Endothelial cell of umbilical vein (primary cell): Measurements from ENCODE around the gene TRIM32. TPM values are rescaled to one million over a fixed set of nuclear protein-coding genes. Genes with fewer than 3 reads are reported as not detected.

Experiments
- BruUV-seq: library from RNA; stranded (reverse); fragments of 400-500 nt; replicated peaks from 2 replicates; lab custom pipeline; 2021; lab: Mats Ljungman, UMichigan
- CTCF ChIA-PET: fragments of 300-600, 350-600 bp; sonication (Branson Sonifier 250); formaldehyde crosslinking; loops from one replicate; lab custom pipeline; 2021; ENCODE audit warnings: antibody characterized with exemption, inconsistent platforms; lab: Charles Lee
- POLR2A ChIA-PET: fragments of 300-600, 350-600 bp; sonication (Branson Sonifier 250); formaldehyde crosslinking; loops from one replicate; lab custom pipeline; 2021; ENCODE audit warnings: antibody characterized with exemption, inconsistent platforms; lab: Charles Lee
- DNase-seq: peaks from one replicate; pipeline ENCODE4 v3.0.0-alpha.2; 2011; ENCODE audit warnings: low read depth, low spot score
- FAIRE-seq: peaks from 2 replicates; lab custom pipeline; 2011; peaks lifted over from hg19 to GRCh38; lab: Jason Lieb, UNC
- H2AFZ ChIP-seq: 2 replicates; pipeline ENCODE4 v1.6.0; 2012; ENCODE audit warnings: low read depth, low read length, control low read depth, inconsistent platforms
- H3K27ac ChIP-seq: 2 replicates; pipeline ENCODE4 v1.5.1; 2011; ENCODE audit warnings: low read depth, mild to moderate bottlenecking, control low read depth, low read length, moderate library complexity; ENCODE audit not compliant: insufficient read depth
- H3K27me3 ChIP-seq, 2 experiments: 2 replicates each; pipeline versions ENCODE4 v1.6.0 to v1.6.1; 2011; ENCODE audit warnings: low read length in 2 of 2, mixed read lengths in 1 of 2; ENCODE audit not compliant: control insufficient read depth in 2 of 2, insufficient read depth in 2 of 2
- H3K36me3 ChIP-seq, 2 experiments: 2 replicates in 1 of 2; 3 replicates in 1 of 2; pipeline ENCODE4 v1.5.1; 2011; ENCODE audit warnings: low read length in 2 of 2, mild to moderate bottlenecking in 1 of 2, moderate library complexity in 1 of 2; ENCODE audit not compliant: control insufficient read depth in 2 of 2, insufficient read depth in 2 of 2; ENCODE audit errors: extremely low read depth in 1 of 2
- H3K4me1 ChIP-seq: 3 replicates; pipeline ENCODE4 v1.5.1; 2011; ENCODE audit warnings: mild to moderate bottlenecking, low read length; ENCODE audit not compliant: control insufficient read depth, insufficient read depth; ENCODE audit errors: extremely low read depth
- H3K4me2 ChIP-seq: 2 replicates; pipeline ENCODE4 v1.6.1; 2011; ENCODE audit warnings: low read length, control low read depth, mixed read lengths; ENCODE audit not compliant: insufficient read depth
- H3K4me3 ChIP-seq, 3 experiments: fragments of 200-600 bp in 1 of 3; sonication (generic), shearing (Covaris generic) in 1 of 3; replicated peaks in 1 of 3; 2 replicates each; pipeline ENCODE4 v1.5.1; 2011 to 2016; ENCODE audit warnings: control low read depth in 3 of 3, low read length in 3 of 3, mild to moderate bottlenecking in 2 of 3, inconsistent platforms in 1 of 3, low read depth in 1 of 3, moderate library complexity in 1 of 3; ENCODE audit not compliant: insufficient read depth in 1 of 3
- H3K79me2 ChIP-seq: 2 replicates; pipeline ENCODE4 v1.6.0; 2012; ENCODE audit warnings: low read length, inconsistent platforms; ENCODE audit not compliant: control insufficient read depth, insufficient read depth
- H3K9ac ChIP-seq: replicated peaks from 2 replicates; pipeline ENCODE3; 2011; ENCODE audit warnings: low read length, control low read depth; ENCODE audit not compliant: insufficient read depth; ENCODE audit errors: extremely low read depth
- H3K9me1 ChIP-seq: replicated peaks from 3 replicates; pipeline ENCODE4 v1.6.0; 2011; ENCODE audit warnings: mild to moderate bottlenecking, low read length; ENCODE audit not compliant: control insufficient read depth, insufficient read depth; ENCODE audit errors: extremely low read depth
- H3K9me3 ChIP-seq: replicated peaks from 2 replicates; pipeline ENCODE4 v1.5.1; 2012; ENCODE audit warnings: low read length, inconsistent platforms; ENCODE audit not compliant: control insufficient read depth, insufficient read depth
- H4K20me1 ChIP-seq: replicated peaks from 2 replicates; pipeline ENCODE3; 2011; ENCODE audit warnings: mild to moderate bottlenecking, low read length; ENCODE audit not compliant: control insufficient read depth, insufficient read depth; ENCODE audit errors: extremely low read depth
- CTCF ChIP-seq, 2 donors: IDR thresholded peaks; 1 replicate in 1 of 2; 2 replicates in 1 of 2; pipeline ENCODE4 v1.5.1; 2011; ENCODE audit warnings: low read length in 2 of 2, mild to moderate bottlenecking in 2 of 2, moderate library complexity in 2 of 2, control low read depth in 1 of 2, inconsistent platforms in 1 of 2, low read depth in 1 of 2; ENCODE audit not compliant: insufficient read depth in 1 of 2; ENCODE audit errors: extremely low read depth in 1 of 2
- EZH2 ChIP-seq: IDR thresholded peaks from 2 replicates; pipeline ENCODE4 v1.6.1; 2012; ENCODE audit warnings: borderline replicate concordance, low read depth, mild to moderate bottlenecking, moderate library complexity, low read length, inconsistent platforms; ENCODE audit not compliant: severe bottlenecking
- FOS ChIP-seq: IDR thresholded peaks from 2 replicates; pipeline ENCODE4 v1.6.1; 2011; ENCODE audit warnings: mild to moderate bottlenecking, low read length, moderate library complexity, borderline replicate concordance; ENCODE audit not compliant: insufficient read depth
- GATA2 ChIP-seq: IDR thresholded peaks from 2 replicates; pipeline ENCODE4 v1.7.0; 2011; ENCODE audit warnings: low read depth, mild to moderate bottlenecking, moderate library complexity, mixed read lengths, low read length; ENCODE audit not compliant: insufficient read length, insufficient read depth
- JUN ChIP-seq: IDR thresholded peaks from 2 replicates; pipeline ENCODE4 v1.6.1; 2011; ENCODE audit warnings: borderline replicate concordance, low read depth; ENCODE audit not compliant: insufficient read length, insufficient read depth
- MAX ChIP-seq: IDR thresholded peaks from 2 replicates; pipeline ENCODE4 v1.6.1; 2011; ENCODE audit not compliant: insufficient read depth, insufficient read length
- MYC ChIP-seq: IDR thresholded peaks from one replicate; pipeline ENCODE4 v1.6.1; 2011; ENCODE audit warnings: mild to moderate bottlenecking, low read depth, low read length
- POLR2A ChIP-seq: IDR thresholded peaks from 2 replicates; pipeline ENCODE4 v1.6.1; 2012; ENCODE audit warnings: low read depth, mild to moderate bottlenecking, control low read depth, low read length
- POLR2AphosphoS5 ChIP-seq: IDR thresholded peaks from 2 replicates; pipeline ENCODE4 v1.6.1; 2012; ENCODE audit warnings: low read depth, mild to moderate bottlenecking, control low read depth, low read length, moderate library complexity; ENCODE audit not compliant: insufficient read depth
- dilution Hi-C: fragments of 300-500 bp; cut with MboI; formaldehyde crosslinking; loops from one replicate; pipeline ENCODE4 v1.15.0; 2019; ENCODE audit warnings: low sequenced_read_pairs; ENCODE audit not compliant: extremely low pct_ligation_motif_present
- intact Hi-C: fragments of 100-400 bp; cut with micrococcal nuclease; formaldehyde crosslinking; loops from one replicate; pipeline ENCODE4 v1.10.0; 2022
- polyA plus RNA-seq, 4 experiments: library from polyadenylated mRNA; depleted of rRNA in 3 of 4; stranded (reverse) in 3 of 4; unstranded in 1 of 4; fragments of >200 nt; gene quantifications; 2 replicates each; pipeline versions ENCODE4 v1.2.1 to v1.2.3, GENCODE V29; 2011 to 2012; ENCODE audit warnings: missing spikeins in 1 of 4
- total RNA-seq: library from RNA; stranded (reverse); gene quantifications from 2 replicates; pipeline ENCODE4 v1.2.3, GENCODE V29; 2021

The TRIM32 gene
- total and polyA plus RNA-seq, 2 donors (not counting 3 experiments of a cell fraction or from before 2014, with no cell fraction given), result 10.8 to 18.4 TPM

DNA sequence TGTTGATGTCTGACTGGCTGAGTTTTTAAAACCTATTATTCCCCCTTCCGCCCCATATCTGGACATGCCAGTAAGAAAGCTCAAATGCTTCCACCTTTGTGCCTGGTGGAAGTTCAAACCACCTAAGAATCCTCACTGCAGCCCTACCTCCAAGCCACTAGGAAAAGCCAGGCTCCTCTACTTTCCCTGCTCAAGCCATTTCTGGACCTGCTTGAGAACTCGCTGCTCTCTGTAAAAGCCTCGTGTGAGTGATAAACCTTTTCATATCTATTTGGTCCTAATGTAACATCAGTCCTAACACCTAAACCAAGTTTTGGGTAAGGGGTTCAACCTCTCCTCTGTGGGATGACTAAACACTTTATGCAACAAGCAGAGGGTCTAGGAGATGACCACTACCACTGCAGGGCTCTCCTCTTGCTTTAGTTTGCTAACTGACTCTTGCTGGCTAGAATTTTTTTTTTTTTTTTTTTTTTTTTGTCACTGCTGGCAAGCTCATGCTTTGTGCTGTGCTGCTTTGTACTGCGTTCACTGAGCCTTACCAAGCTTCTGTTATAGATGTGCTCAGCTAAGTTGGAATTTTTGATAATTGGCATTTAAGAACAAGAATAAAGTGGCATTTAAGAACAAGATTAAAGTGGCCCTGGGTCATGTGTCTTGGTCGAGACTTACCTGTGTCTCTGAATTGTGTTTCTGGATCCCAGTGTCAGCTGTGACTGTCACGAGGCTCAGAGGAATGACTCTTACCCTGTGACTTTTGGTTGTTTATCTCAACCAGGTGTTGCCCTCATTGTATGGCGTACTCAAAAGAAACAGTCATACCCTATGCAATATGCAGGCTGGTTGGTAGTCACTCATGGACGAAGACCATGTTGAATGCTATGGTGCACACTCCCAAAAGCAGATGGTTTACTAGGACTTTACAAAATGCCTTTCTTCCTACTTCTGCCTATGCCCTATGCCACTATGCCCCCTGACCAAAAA lies 19.5 kb downstream of the TRIM32 start:
- no peak overlapping the region for H3K27ac ChIP-seq
- no peak overlapping the region for H3K4me3 ChIP-seq
- no peaks in the 10 kb centered on the region for H3K36me3 ChIP-seq
- H2AFZ ChIP-seq, result no peak overlapping the region
- CTCF ChIA-PET, result no interaction called here
- no peaks in the 10 kb centered on the region for H3K9me3 ChIP-seq
- no peak overlapping the region for H3K4me2 ChIP-seq
- intact Hi-C loops (no loop called here), dilution Hi-C loops (no loop called here)
- no peak for TF ChIP-seq MAX
- no peak for TF ChIP-seq CTCF (IDR thresholded peaks at IDR 0.05; ENCODE audit: extremely low read depth in 1 of 2, insufficient read depth in 1 of 2, low read depth in 1 of 2, low read length in 2 of 2)
- TF ChIP-seq POLR2AphosphoS5, result no peak
- TF ChIP-seq GATA2, result no peak
- no peak for TF ChIP-seq FOS
- TF ChIP-seq POLR2A, result no peak
- no peak for TF ChIP-seq JUN
- no peak for TF ChIP-seq EZH2
- no peak for TF ChIP-seq MYC
- DNase-seq, result no peak
- POLR2A ChIA-PET, result interaction anchor here (0.5 kb wide), 1 partner anchor 20 kb away, joined by 3 read pairs; the partner anchor contains the start of gene TRIM32
- no peaks in the 10 kb centered on the region for H3K9me1 ChIP-seq
- peaks cover 3% of the 10 kb centered on the region for H4K20me1 ChIP-seq
- no peaks in the 10 kb centered on the region for H3K79me2 ChIP-seq
- no peaks in the 10 kb centered on the region for H3K4me1 ChIP-seq
- H3K9ac ChIP-seq, result no peak overlapping the region
- no peaks in the 10 kb centered on the region for H3K27me3 ChIP-seq
- FAIRE-seq, result no peak
- no TSS peak for BruUV-seq
